Activated CD8-positive, alpha-beta memory T cell treated with anti-CD3 and anti-CD28 coated beads for 48 hours (primary cell): ENCODE results near the gene CDC7.
A peak's percentile ranks its signal among the peaks of the same experiment; 100 is the strongest.
"Not testable (repeated sequence)": the region's sequence is repeated elsewhere in the genome, so short reads cannot be mapped to it uniquely, and the experiment has no call there.

Experiments used
- DNase-seq, 3 experiments: peaks; one replicate each; pipeline ENCODE4 v3.0.0-alpha.2; 2020; ENCODE audit warnings: low read depth in 2 of 3, low spot score in 2 of 3

Gene CDC7

DNA sequence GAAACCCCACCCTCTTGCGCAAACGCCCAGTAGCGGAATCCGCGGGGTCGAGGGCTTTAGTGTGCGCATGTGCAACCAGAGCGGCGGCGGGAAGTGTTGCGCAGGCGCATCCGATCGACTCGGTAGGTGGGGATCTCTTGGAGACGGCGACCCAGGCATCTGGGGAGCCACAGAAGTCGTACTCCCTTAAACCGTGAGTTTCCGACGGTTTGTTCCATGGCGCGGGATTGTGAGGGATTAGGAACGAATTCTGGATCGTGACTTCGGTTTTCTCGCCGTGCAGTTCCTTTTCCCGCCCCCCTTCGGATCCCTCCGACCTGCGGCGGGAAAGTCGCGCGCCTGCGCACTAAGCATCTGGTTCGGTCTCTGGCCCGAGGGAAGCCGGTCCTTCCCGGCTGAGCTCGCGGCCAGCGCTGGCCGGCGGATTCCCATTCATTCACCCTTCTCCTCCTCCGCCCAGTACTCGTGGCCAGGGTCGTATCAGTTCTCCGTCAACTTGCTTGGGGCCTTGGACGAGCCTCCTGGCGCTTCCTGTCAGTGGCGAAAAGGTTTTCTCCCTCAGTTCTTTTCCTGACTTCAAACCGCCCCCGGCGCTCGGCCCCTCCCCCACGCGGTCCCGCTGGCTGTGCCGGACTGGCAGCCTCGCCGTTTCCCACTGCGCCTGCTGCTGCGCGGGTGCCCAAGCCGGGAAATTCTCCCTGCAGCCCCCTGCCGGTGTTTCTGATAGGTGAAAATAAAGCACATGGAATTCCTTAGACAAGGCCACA lies at the start of gene CDC7:
Gene CDC7, plus strand, starts transcription at position 96 of the 767 bp plus-strand sequence. CDS start 866 bp downstream, outside the sequence.
- DNase-seq = peak; percentile 81 to 89 (median 81)

DNA sequence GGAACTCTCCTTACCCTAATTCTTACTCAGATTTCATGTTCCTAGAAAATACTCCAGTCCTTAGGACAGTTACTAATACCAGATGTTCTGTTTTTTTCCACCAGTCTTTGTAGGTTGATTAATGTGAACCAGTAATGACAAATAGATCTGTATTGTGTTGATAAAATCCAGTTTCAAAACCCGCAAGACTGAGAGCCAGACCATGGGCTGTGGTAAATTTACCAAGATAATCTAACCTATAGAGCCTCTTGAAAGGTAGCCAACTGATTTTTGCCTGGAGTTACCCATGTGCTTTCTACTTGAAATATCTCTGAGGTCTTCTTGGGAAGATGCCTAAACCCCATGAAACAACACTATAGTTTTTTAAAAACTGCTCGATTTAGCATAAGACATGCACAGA lies 46.5 kb upstream of the CDC7 start:
- DNase-seq = no peak

DNA sequence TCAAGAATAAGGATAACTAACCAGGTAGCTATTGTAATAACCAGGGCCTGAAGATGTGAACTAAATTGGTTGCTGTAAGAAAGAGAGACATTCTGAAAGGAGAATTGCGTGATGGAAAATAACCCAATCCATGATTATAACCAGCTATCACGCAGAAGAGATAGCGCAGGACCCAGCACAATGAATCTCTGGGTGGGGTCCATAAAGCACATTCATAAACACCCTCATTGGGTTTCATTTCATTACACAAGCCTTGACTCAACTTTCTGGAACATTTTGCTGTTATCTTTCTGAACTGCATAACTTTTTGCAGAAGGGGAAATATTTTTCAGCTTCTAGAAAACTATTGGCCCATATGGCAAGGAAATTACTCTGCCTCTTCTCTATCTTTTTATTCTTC lies 45.3 kb upstream of the CDC7 start:
- no peak for DNase-seq

DNA sequence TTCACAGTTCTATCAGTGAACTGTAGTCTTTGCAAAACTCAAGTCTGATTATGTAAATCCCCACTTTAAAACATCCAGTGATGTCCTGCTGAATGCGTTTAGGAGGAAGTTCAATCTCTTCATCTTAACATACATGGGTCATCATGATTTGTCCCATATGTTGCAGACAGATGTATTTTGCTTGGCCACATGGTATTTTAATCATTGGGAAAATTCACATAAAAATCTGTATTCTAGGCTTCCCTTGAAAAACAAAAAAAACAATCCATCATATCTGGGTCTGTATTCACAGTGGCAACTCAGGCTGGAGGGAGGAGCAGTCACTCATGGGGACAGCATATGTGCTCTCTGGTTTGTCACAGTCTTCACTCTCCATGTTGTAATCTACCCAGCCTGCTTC lies 44.8 kb upstream of the CDC7 start:
- DNase-seq = no peak

DNA sequence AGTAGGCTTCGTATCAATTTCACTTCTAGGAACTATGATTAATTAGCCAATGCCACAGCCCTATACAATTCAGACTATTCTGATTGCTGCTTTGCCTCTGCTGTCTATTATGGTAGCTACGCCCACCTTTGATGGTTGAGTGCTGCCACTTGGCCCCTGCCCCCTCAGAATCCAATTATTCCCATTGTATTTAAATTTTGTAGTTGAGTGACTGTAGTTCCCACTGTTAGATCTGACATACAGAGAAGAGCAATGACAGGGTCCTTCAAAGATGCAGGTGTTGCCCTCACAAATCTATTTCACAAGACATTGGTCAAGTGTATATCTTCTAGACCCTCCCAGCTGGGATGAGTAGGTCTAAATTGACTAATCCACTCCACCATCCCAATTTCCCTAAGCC lies 35.3 kb upstream of the CDC7 start:
- not testable (repeated sequence) for DNase-seq

DNA sequence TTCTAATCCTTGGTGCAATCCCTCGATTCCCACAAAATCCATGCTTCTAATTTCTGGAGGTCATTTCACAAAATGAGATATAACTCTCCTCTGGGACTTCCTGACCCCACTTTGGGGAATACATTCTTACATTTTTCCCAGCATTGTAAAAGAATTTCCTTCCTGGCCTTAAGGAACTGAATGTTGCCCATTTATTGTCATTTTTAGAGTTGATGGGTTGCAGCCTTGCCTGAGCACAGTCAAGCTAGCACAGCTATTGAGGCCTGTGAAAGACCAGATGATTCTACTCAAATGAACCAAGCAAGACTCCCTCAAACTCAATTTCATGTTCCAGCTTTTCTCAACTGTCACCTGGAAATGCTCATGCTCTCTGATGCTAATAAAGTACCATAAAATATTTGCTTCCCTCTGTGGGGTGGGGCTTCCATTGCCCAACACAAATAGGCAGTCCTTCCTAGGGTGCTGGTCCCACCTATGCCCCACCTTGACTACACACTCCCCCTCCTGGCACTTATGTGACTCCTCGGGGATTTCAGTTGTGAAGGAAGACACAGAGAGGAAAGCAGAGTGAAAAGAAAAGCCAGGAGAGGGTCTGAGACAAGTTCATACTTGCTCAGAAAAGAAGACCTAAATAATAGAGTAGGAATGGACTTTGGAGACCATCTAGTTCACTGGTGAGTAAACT lies 24.0 kb upstream of the CDC7 start:
- DNase-seq = no peak

DNA sequence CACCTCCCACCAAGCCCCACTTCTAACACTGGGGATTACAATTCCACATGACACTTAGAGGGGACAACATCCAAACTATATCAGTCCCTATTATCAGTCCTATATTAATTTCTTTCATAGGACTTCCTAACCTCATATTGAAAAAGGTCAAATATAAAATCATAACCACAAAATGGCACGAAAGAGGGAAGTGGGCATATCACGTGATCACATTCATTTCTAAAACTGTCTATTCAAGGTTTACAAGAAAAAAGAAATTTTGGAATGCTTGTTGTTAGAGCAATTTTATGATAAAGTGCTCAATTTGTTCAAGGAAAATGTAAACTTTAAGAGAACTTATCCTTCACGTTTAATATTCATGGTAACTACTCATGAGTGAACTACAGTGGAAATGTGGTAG lies 13.2 kb upstream of the CDC7 start:
- DNase-seq = no peak

DNA sequence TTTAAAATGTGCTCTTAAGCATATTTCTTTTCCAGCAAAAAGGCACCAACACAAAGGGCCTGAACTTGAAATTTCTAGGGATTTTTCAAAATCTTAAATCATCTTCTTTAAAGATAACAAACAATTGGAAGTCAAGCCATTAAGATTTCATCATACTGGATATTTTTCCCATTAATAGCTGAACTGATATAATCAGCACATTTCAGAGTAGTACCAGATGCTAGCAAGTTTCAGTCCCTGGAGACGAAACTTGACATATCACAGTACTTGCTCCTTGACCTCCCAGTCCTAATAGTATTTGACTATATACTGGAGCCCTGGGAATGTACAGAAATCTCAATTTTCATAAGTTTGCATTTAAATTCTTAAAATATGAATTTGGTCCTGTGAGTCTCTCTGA lies 10.2 kb upstream of the CDC7 start:
- no peak for DNase-seq

DNA sequence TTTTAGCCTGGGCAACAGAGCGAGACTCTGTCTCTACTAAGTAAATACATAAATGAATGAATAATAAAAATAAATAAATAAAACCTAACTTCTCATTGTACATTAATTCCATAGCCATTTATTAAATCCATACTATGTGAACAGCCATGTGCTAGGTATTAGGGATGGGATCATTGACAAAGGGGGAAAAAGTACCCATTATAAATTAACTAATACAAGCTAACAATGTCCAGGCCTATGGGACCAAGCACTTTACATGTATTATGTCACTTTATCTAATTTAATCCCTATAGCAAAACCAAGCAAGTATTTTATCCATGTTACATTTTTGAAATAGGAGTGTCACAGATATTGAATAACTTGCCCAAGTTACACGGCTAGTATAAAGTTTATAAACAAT lies 2.6 kb upstream of the CDC7 start:
- no peak for DNase-seq

DNA sequence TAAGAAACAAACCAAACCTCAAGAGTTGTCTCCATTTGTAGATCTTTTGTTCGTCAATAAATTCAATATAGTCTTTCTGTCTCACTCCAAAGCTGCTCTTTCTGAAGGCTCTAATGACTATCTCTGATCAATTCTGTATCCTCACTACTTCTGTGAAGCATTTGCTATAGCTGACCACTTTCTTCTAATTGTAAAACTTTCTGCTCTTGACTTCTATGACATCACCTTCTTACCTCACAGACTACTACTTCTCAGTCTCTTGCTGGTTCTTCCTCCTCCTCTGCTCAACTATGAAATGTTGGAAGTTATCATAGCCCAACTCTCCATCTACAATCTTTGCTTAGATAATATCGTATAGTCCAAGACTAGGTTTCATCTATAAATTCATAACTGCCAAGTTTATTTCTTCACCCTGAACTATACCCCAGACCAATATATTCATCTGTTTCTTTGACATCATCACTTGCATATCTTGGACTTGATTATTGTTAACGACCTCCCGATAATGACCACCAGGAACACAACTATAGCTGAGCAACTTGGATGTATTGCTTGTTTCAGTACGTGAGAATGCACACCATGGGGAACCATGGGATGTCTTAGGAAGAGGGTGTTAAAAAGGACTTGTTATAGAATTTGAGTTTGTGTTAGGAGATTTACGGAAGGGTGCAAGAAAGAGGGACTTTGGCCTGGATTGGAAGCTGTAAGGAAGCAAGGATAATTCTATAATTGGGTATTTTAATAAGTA lies 2.0 kb upstream of the CDC7 start:
- DNase-seq = no peak

DNA sequence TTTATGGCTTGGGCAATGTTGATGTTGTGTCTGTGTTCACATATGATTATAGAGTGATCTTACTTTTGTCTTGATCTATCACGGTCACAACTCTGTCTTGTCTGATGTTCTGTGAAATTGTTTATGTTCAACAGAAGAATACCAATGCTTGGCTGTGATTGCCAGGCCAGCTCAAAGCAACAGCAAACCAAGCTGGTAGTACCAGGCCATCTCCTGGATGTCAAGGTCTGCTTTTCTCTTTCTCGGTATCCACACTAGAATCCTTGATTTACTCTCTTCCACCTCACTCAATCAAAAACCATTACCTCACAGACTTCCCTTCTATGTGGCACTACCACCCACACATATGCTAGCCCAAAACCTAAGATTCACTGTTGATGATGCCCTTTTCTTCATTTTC lies 1.3 kb upstream of the CDC7 start:
- DNase-seq = no peak

DNA sequence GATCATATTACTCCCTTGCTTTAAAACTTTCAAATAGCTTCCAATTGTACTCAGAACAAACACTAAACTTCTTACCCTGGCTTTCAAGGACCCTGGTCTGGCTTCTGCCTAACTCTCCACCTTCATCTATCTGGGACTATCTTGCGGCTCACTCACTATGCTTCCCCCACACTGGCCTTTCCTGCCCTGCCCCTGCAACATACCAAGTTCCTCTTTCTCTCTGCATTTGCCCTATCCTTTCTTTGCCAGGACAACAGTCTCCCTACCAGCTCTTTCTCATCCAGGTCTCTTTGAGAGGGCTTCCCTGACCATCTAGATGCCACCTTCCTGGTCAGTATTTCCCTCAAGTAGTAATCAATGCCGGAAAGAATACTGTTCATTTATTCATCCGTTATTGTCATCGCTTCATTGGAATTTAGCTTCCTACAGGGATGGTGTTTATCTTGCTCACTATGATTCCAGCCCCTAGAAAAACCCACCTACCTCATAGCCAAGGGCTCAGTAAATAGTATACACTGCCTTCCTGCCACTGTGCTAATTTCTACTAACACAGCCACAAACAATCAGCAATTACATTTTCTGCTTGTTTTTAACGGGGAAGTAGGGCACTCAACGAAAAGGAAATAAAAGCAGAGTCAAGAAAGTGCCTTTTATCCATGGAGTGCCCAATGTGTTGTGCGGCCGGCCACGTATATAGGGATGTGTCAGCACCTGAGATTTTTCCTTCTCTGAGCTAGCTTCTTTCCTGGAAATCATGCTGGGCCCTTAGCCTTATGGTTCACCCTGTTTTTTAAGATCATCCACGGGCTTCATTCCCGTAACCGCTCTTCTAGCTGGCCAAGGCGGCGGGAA lies 521 bp upstream of the CDC7 start:
- DNase-seq = no peak

DNA sequence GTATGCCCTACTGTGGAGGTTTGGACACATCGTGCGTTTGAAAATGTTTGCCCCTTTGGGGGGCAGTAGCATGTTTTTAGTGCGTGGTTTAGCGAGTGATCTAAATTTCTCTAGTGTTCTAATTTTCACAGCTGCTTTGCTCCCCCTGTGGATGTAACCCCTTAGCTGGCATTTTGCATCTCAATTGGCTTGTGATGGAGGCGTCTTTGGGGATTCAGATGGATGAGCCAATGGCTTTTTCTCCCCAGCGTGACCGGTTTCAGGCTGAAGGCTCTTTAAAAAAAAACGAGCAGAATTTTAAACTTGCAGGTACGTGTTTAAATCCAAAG lies 836 bp downstream of the CDC7 start:
- DNase-seq = no peak

DNA sequence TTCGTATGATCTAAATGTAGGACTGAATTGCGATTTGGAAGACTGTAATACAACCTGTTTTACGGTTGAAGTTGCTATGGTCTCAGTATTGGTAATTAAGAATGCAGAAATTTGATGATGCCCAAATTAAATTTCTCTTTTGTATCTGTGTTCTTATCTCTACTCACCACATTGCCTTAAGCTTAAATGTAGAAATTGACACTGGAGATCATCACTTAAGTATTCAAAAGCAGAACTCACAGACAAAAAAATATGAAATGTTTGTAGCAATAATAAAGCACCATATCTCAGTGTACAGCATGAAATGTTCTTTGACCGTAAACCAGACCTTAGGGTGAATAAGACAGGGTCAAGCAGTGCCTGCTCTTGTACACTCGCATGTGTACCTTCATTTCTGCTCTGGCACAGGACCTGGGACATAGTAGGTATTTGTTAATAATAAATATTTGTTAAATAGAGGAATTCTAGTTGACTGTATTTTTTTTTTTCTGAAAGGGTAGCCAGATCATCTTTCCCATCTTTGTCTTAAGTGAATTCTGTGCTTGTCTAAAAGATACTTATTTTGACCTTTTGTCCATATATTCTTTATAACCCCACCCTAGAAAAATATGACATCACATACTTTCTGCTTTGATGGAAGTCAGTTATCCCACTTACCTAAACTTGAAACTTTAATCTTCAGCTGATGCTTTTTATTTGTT lies 1.5 kb downstream of the CDC7 start:
- no peak for DNase-seq

DNA sequence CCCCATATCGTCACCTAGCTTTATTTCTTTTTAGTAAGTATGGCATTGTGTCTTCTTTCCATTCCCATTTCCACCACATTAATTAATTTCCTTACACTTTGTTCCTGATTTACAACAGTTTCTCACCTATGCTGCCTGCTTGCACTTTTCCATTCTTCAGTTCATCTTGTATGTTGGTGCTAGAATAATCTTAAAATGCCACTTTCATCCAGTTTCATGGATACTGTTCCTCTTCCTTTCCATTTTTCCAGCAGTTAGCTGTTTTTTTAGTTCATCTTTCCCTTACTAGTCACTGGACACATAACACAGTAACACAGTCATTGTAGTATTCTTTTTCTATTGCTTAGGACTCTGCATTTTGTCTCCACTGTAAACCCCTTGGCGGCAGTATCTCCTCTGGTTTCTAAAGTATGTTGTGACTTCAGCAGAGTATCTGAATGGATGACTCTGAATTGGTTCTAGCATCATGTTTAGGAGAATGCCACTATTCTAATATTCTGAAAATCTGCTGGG lies 2.1 kb downstream of the CDC7 start:
- DNase-seq = no peak

DNA sequence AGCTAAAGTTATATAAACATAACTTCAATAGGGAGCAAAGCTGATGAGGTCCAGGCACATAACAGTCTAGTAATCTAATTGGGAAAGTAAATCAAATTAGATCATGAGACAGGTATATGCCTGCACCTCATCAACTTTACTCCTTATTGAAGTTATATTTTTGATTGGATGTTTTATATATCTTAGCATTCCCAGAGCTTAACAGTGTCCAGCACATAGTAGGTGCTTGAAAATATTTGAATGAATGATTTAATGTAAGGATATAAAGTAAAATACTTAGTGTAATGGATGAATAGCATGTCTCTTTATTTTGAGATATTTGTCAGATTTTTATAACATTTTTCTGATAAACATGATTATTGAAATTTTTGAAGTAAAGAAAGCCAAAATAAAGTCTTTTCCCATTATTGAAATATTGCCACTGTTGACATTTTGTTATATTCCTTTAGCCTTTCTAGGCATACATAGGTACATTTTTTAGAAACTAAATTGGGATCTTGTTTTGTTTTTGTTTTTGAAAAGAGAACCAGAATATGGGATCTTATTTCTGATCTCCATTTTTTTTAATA lies 2.8 kb downstream of the CDC7 start:
- no peak for DNase-seq

DNA sequence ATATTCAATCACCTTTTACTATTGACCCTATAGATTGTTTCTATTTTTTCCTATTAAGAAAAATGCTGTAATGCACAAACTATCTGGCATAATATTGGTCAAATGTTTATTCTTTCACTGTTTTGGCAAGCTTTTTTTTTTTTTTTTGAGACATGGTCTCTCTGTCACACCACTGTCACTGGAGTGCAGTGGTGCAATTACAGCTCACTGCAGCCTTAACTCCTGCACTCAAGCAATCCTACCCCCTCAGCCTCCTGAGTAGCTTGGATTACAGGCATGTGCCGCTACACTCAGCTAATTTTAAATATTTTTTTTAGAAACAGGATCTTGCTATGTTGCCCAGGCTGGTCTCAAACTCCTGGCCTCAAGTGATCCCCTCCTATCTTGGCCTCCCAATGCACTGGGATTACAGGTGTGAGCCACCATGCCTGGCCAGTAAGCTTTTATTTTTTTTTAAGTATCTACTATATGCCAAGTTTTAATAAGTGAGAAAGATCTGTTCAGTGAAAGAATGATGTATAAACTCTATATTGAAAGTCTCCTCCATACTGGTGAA lies 3.4 kb downstream of the CDC7 start:
- no peak for DNase-seq

DNA sequence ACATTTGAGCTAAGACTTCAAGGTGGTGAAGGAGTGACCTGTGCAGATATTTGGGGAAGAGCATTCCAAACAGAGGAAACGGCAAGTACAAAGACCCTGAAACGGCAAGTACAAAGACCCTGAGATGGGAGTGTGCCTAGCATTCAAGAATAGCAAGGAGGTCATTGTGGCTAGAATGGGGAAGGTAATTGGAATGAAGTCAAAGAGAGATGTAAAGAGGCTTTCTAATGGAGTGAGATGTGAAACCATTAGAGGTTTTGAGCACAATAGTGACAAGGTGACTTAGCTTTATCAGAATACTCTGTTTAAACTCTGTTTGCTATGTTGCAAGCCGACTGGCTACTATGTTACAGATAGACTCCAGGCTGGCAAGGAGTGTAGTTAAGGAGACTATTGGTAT lies 4.4 kb downstream of the CDC7 start:
- no peak for DNase-seq

DNA sequence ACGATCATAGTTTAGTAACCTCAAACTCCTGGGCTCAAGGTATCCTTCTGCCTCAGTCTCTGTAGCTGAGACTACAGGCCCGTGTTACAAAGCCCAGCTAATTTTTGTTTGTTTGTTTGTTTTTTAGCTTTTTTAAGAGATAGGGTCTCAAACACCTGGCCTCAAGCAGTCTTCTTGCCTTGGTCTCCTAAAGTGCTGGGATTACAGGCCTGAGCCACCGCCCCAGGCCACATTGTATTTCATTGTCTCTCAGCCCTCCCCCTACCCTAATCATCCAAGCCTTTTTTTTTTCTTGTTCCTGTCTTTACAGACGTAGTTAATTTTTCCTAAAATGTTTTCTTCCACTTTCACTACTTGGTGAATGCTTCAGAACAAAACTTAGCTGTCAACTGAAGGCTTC lies 5.4 kb downstream of the CDC7 start:
- DNase-seq = no peak

DNA sequence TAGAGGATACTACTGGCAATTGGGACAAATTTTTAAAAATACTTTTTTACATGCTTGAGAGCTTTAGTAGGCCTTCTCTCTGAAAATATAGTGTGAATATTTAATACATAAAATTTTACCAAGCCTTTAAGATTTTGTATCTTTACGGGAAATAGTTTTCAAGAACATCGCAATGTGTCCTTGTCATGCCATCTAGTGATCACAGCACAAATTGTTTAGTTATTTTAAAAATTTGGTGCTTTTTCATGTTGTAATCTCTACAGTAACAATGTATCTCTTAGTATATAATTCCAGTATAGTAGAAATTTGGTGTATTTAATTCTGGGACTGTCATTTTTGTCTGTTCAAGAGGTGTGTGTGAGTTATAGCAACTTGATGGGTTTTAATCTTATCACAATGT lies 6.7 kb downstream of the CDC7 start:
- DNase-seq = no peak
